Smooth muscle cell (in vitro differentiated cells): ENCODE results near the gene DARS1. TPM values are rescaled to one million over a fixed set of nuclear protein-coding genes. Genes with fewer than 3 reads are reported as not detected.

Source experiments
- DNase-seq: peaks from one replicate; lab custom pipeline; 2025; ENCODE audit not compliant: unreplicated experiment; lab: John Stamatoyannopoulos, UW
- H2AFZ ChIP-seq: fragments of 200-600 bp; sonication (generic); 2 replicates; pipeline ENCODE4 v1.6.0; 2016; ENCODE audit warnings: antibody characterized with exemption, low read depth, mild to moderate bottlenecking
- H3F3A ChIP-seq: fragments of 200-600 bp; sonication (generic); 2 replicates; pipeline ENCODE4 v1.6.0; 2017; ENCODE audit warnings: antibody characterized with exemption, low read depth
- H3K27ac ChIP-seq: fragments of 200-600 bp; sonication (generic); 2 replicates; pipeline ENCODE4 v1.5.1; 2016; ENCODE audit warnings: low read depth, mild to moderate bottlenecking
- H3K27me3 ChIP-seq: fragments of 200-600 bp; sonication (generic); 2 replicates; pipeline ENCODE4 v1.6.1; 2016; ENCODE audit warnings: low read depth, mild to moderate bottlenecking
- H3K36me3 ChIP-seq: fragments of 200-600 bp; sonication (generic); 2 replicates; pipeline ENCODE4 v1.5.1; 2016; ENCODE audit warnings: low read depth
- H3K4me1 ChIP-seq: fragments of 200-600 bp; sonication (generic); 2 replicates; pipeline ENCODE4 v1.5.1; 2016; ENCODE audit warnings: low read depth
- H3K4me2 ChIP-seq: fragments of 200-600 bp; sonication (generic); 2 replicates; pipeline ENCODE4 v1.6.0; 2016; ENCODE audit warnings: mild to moderate bottlenecking
- H3K4me3 ChIP-seq: fragments of 200-600 bp; sonication (generic); 2 replicates; pipeline ENCODE4 v1.5.1; 2016; ENCODE audit warnings: mild to moderate bottlenecking
- H3K79me2 ChIP-seq: fragments of 200-600 bp; sonication (generic); 2 replicates; pipeline ENCODE4 v1.6.0; 2016; ENCODE audit warnings: low read depth, mild to moderate bottlenecking
- H3K9ac ChIP-seq: fragments of 200-600 bp; sonication (generic); 2 replicates; pipeline ENCODE4 v1.6.0; 2016; ENCODE audit warnings: low read depth
- H3K9me3 ChIP-seq: fragments of 200-600 bp; sonication (generic); replicated peaks from 2 replicates; pipeline ENCODE4 v1.5.1; 2016; ENCODE audit warnings: low read depth
- H4K20me1 ChIP-seq: fragments of 200-600 bp; sonication (generic); 2 replicates; pipeline ENCODE4 v1.6.0; 2016; ENCODE audit warnings: low read depth
- WGBS: methylation state at CpG from one replicate; pipeline ENCODE4 v1.1.7; 2016; ENCODE audit warnings: low lambda C conversion rate; 5-methylcytosine and 5-hydroxymethylcytosine counted together
- polyA plus RNA-seq: library from polyadenylated mRNA; unstranded; fragments of >200 nt; fragmentation: Nextera tagmentation; extraction: Ambion mirVana; gene quantifications from 2 replicates; pipeline ENCODE4 v1.2.1, GENCODE V29; 2016
- total RNA-seq: library from RNA; depleted of rRNA; stranded (reverse); fragments of >200 nt; gene quantifications from 2 replicates; pipeline ENCODE4 v1.2.3, GENCODE V29; 2014
- TF ChIP-seq, protein P1 (sequence below): fragments of 200-600 bp; sonication (generic); IDR thresholded peaks from 2 replicates; pipeline ENCODE4 v1.5.1; 2017; ENCODE audit warnings: borderline replicate concordance, mild to moderate bottlenecking, antibody characterized with exemption; ENCODE audit not compliant: insufficient read depth, poor library complexity, severe bottlenecking

DARS1 gene
- total and polyA plus RNA-seq, 2 experiments from 2014 or later, result 110 to 121 TPM

DNA sequence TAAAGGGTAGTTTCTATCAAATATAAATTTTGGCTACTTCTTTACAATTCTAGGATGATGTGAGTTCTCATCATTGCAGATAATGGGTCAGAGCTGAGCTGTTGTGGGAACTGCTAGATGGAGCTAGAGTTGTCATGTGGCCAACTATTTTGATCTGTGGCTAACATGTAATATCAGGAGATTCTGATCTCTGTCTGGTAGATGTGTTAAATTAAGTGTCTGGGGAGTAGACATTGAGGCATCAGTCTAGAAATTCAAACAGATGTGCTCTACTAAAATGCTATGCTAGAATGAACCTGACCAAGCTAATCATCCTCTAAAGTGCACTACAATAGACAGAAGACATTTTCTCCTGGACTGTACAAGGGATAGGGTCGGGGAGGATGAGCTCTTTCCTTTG is 30.3 kb upstream of the DARS1 start:
- Histone ChIP-seq H3K4me1 (no peaks in the 10 kb centered on the region), H3K27me3 (no peaks in the 10 kb centered on the region), H3K27ac (no peak overlapping the region), H2AFZ (no peak overlapping the region), H3K4me3 (no peak overlapping the region), H4K20me1 (no peaks in the 10 kb centered on the region), H3K36me3 (no peaks in the 10 kb centered on the region), H3F3A (no peaks in the 10 kb centered on the region), H3K9me3 (no peaks in the 10 kb centered on the region), H3K9ac (no peak overlapping the region), H3K4me2 (no peak overlapping the region), H3K79me2 (no peaks in the 10 kb centered on the region)
- TF ChIP-seq, protein P1, sequence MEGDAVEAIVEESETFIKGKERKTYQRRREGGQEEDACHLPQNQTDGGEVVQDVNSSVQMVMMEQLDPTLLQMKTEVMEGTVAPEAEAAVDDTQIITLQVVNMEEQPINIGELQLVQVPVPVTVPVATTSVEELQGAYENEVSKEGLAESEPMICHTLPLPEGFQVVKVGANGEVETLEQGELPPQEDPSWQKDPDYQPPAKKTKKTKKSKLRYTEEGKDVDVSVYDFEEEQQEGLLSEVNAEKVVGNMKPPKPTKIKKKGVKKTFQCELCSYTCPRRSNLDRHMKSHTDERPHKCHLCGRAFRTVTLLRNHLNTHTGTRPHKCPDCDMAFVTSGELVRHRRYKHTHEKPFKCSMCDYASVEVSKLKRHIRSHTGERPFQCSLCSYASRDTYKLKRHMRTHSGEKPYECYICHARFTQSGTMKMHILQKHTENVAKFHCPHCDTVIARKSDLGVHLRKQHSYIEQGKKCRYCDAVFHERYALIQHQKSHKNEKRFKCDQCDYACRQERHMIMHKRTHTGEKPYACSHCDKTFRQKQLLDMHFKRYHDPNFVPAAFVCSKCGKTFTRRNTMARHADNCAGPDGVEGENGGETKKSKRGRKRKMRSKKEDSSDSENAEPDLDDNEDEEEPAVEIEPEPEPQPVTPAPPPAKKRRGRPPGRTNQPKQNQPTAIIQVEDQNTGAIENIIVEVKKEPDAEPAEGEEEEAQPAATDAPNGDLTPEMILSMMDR, result no peak
- DNase-seq, result no peak
- WGBS, result 90% methylated on average over 1 of the region's 1 CpG

- H2AFZ ChIP-seq, result no peak overlapping the region
- H3K9ac ChIP-seq, result no peak overlapping the region
- H3K4me1 ChIP-seq, result no peaks in the 10 kb centered on the region
- no peak for DNase-seq
- no peak overlapping the region for H3K4me2 ChIP-seq
- H3K27ac ChIP-seq, result no peak overlapping the region
- H3K4me3 ChIP-seq, result no peak overlapping the region
- TF ChIP-seq, protein P1, result no peak
- H3F3A ChIP-seq, result no peaks in the 10 kb centered on the region
- H3K27me3 ChIP-seq, result no peaks in the 10 kb centered on the region
- H3K9me3 ChIP-seq, result no peaks in the 10 kb centered on the region
- H3K36me3 ChIP-seq, result no peaks in the 10 kb centered on the region
- no peaks in the 10 kb centered on the region for H4K20me1 ChIP-seq
- no peaks in the 10 kb centered on the region for H3K79me2 ChIP-seq
- WGBS, result 94% methylated on average over 2 of the region's 2 CpGs
Measured at GRCh38 chr2:136014411-136014810, 29.0 kb upstream of the DARS1 start.

DNA sequence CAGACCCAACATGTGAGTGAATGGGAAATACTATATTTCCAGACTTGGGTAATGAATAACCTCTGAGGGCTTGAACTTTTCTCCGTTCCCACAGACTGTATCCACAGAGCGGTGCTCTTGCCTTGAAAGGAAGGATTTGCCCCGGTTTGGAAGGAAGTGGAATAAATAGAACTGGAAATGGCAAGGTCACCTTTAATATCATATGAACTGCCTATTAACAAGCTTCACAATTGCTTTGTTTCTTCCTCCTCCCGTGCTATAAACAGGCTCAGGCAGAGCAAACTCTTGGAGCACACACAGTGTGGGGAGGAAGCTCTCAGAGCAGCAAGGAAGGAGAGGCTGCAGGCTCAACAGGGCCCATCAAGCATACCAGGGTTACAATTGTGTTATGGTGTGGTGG is 28.5 kb upstream of the DARS1 start:
- H3F3A ChIP-seq, result no peaks in the 10 kb centered on the region
- no peak overlapping the region for H3K4me2 ChIP-seq
- no peaks in the 10 kb centered on the region for H3K9me3 ChIP-seq
- H3K79me2 ChIP-seq, result no peaks in the 10 kb centered on the region
- H2AFZ ChIP-seq, result no peak overlapping the region
- H4K20me1 ChIP-seq, result no peaks in the 10 kb centered on the region
- no peaks in the 10 kb centered on the region for H3K36me3 ChIP-seq
- WGBS, result 79% methylated on average over 4 of the region's 4 CpGs
- H3K9ac ChIP-seq, result no peak overlapping the region
- no peak overlapping the region for H3K4me3 ChIP-seq
- no peaks in the 10 kb centered on the region for H3K27me3 ChIP-seq
- DNase-seq, result no peak
- TF ChIP-seq, protein P1, result no peak
- no peaks in the 10 kb centered on the region for H3K4me1 ChIP-seq
- no peak overlapping the region for H3K27ac ChIP-seq

DNA sequence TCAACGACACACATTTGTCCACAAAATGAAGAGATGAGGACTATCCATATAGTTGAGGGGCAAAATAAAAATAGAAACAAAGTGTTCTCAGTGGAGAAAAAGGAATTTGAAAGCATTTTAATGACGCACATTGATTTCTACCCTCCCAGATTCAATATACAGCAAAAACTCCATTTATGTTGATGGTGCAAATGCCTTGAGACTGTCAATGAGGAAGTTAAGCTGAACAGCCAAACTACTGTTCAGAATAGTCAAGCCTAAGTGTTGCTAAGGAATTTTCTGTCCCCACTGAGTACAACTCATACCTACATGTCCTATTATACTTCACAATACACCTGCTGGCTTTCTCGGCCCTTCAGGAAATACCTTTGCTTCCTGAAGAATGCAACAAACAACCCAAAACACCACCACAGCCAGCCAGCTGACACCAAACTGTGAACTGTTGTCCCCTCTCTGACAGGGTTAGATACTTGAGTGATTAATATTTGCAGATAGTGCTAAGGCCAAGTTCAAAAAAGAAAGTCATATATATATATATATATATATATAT is 27.8 kb upstream of the DARS1 start:
- Histone ChIP-seq H4K20me1 (no peaks in the 10 kb centered on the region), H3K27me3 (no peaks in the 10 kb centered on the region), H3K4me2 (no peak overlapping the region), H3K9ac (no peak overlapping the region), H3K36me3 (no peaks in the 10 kb centered on the region), H3K9me3 (no peaks in the 10 kb centered on the region), H2AFZ (no peak overlapping the region), H3K27ac (no peak overlapping the region), H3F3A (no peaks in the 10 kb centered on the region), H3K4me1 (no peaks in the 10 kb centered on the region), H3K79me2 (no peaks in the 10 kb centered on the region), H3K4me3 (no peak overlapping the region)
- 94% methylated on average over 3 of the region's 3 CpGs for WGBS
- TF ChIP-seq, protein P1, result no peak
- no peak for DNase-seq
